IPS-18a (cell line): Measurements from ENCODE around the gene PDE8B.

Experiments used
- H3K27ac ChIP-seq: one replicate; pipeline ENCODE4 v1.5.1; 2013; ENCODE audit warnings: low read length
- H3K27me3 ChIP-seq: one replicate; pipeline ENCODE4 v1.6.1; 2013; ENCODE audit warnings: mild to moderate bottlenecking, low read length; ENCODE audit not compliant: control insufficient read depth, insufficient read depth
- H3K36me3 ChIP-seq: one replicate; pipeline ENCODE4 v1.6.1; 2013; ENCODE audit warnings: low read depth, low read length; ENCODE audit not compliant: control insufficient read depth
- H3K4me1 ChIP-seq: one replicate; pipeline ENCODE4 v1.6.1; 2013; ENCODE audit warnings: low read depth, low read length; ENCODE audit not compliant: control insufficient read depth
- H3K4me3 ChIP-seq: one replicate; pipeline ENCODE4 v1.5.1; 2013; ENCODE audit warnings: low read length
- H3K9ac ChIP-seq: one replicate; pipeline ENCODE4 v1.6.1; 2013; ENCODE audit warnings: mild to moderate bottlenecking, low read length, moderate library complexity
- H3K9me3 ChIP-seq: one replicate; pipeline ENCODE4 v1.6.1; 2013; ENCODE audit warnings: low read depth, low read length; ENCODE audit not compliant: control insufficient read depth

The PDE8B gene

GRCh38 chr5:77221115-77221514 lies 10.6 kb downstream of the PDE8B start:
- Histone ChIP-seq H3K27ac (no peak overlapping the region), H3K9me3 (no peaks in the 10 kb centered on the region), H3K4me3 (no peak overlapping the region), H3K4me1 (no peaks in the 10 kb centered on the region), H3K9ac (no peak overlapping the region), H3K27me3 (no peaks in the 10 kb centered on the region), H3K36me3 (no peaks in the 10 kb centered on the region)

- Histone ChIP-seq H3K4me3 (no peak overlapping the region), H3K27ac (no peak overlapping the region), H3K9ac (no peak overlapping the region), H3K36me3 (no peaks in the 10 kb centered on the region), H3K4me1 (no peaks in the 10 kb centered on the region), H3K27me3 (no peaks in the 10 kb centered on the region), H3K9me3 (no peaks in the 10 kb centered on the region)
Observed at GRCh38 chr5:77222722-77223121, 12.2 kb downstream of the PDE8B start.

GRCh38 chr5:77223653-77224052 lies 13.2 kb downstream of the PDE8B start:
- Histone ChIP-seq H3K4me3 (no peak overlapping the region), H3K4me1 (no peaks in the 10 kb centered on the region), H3K27ac (no peak overlapping the region), H3K36me3 (no peaks in the 10 kb centered on the region), H3K9me3 (no peaks in the 10 kb centered on the region), H3K27me3 (no peaks in the 10 kb centered on the region), H3K9ac (no peak overlapping the region)

GRCh38 chr5:77224672-77225355 lies 14.3 kb downstream of the PDE8B start:
- H3K4me1 ChIP-seq = no peaks in the 10 kb centered on the region
- H3K9me3 ChIP-seq = no peaks in the 10 kb centered on the region
- no peaks in the 10 kb centered on the region for H3K27me3 ChIP-seq
- no peak overlapping the region for H3K4me3 ChIP-seq
- H3K9ac ChIP-seq = no peak overlapping the region
- H3K27ac ChIP-seq = no peak overlapping the region
- H3K36me3 ChIP-seq = no peaks in the 10 kb centered on the region

- H3K4me1 ChIP-seq = no peaks in the 10 kb centered on the region
- no peaks in the 10 kb centered on the region for H3K27me3 ChIP-seq
- no peak overlapping the region for H3K27ac ChIP-seq
- no peaks in the 10 kb centered on the region for H3K9me3 ChIP-seq
- H3K9ac ChIP-seq = no peak overlapping the region
- H3K4me3 ChIP-seq = no peak overlapping the region
- no peaks in the 10 kb centered on the region for H3K36me3 ChIP-seq
Observed at GRCh38 chr5:77225531-77225930, 15.1 kb downstream of the PDE8B start.

- Histone ChIP-seq H3K36me3 (no peaks in the 10 kb centered on the region), H3K4me1 (no peaks in the 10 kb centered on the region), H3K4me3 (no peak overlapping the region), H3K27ac (no peak overlapping the region), H3K9me3 (no peaks in the 10 kb centered on the region), H3K9ac (no peak overlapping the region), H3K27me3 (no peaks in the 10 kb centered on the region)
Observed at GRCh38 chr5:77229887-77230286, 19.4 kb downstream of the PDE8B start.

- Histone ChIP-seq H3K9me3 (no peaks in the 10 kb centered on the region), H3K4me3 (no peak overlapping the region), H3K36me3 (no peaks in the 10 kb centered on the region), H3K27ac (no peak overlapping the region), H3K4me1 (no peaks in the 10 kb centered on the region), H3K9ac (no peak overlapping the region), H3K27me3 (no peaks in the 10 kb centered on the region)
Observed at GRCh38 chr5:77230727-77231470, 20.4 kb downstream of the PDE8B start.

- Histone ChIP-seq H3K4me1 (no peaks in the 10 kb centered on the region), H3K9ac (no peak overlapping the region), H3K27ac (no peak overlapping the region), H3K36me3 (no peaks in the 10 kb centered on the region), H3K27me3 (no peaks in the 10 kb centered on the region), H3K4me3 (no peak overlapping the region), H3K9me3 (no peaks in the 10 kb centered on the region)
Observed at GRCh38 chr5:77231471-77232138, 21.1 kb downstream of the PDE8B start.

- Histone ChIP-seq H3K9me3 (no peaks in the 10 kb centered on the region), H3K27me3 (no peaks in the 10 kb centered on the region), H3K4me3 (no peak overlapping the region), H3K9ac (no peak overlapping the region), H3K27ac (no peak overlapping the region), H3K36me3 (no peaks in the 10 kb centered on the region), H3K4me1 (no peaks in the 10 kb centered on the region)
Observed at GRCh38 chr5:77232574-77233358, 22.3 kb downstream of the PDE8B start.

- H3K9me3 ChIP-seq = no peaks in the 10 kb centered on the region
- no peaks in the 10 kb centered on the region for H3K36me3 ChIP-seq
- H3K27ac ChIP-seq = no peak overlapping the region
- no peaks in the 10 kb centered on the region for H3K4me1 ChIP-seq
- no peak overlapping the region for H3K4me3 ChIP-seq
- no peak overlapping the region for H3K9ac ChIP-seq
- H3K27me3 ChIP-seq = no peaks in the 10 kb centered on the region
Observed at GRCh38 chr5:77235846-77236721, 25.6 kb downstream of the PDE8B start.
